ENCODE data around the gene CRLF3.

Gene CRLF3

DNA sequence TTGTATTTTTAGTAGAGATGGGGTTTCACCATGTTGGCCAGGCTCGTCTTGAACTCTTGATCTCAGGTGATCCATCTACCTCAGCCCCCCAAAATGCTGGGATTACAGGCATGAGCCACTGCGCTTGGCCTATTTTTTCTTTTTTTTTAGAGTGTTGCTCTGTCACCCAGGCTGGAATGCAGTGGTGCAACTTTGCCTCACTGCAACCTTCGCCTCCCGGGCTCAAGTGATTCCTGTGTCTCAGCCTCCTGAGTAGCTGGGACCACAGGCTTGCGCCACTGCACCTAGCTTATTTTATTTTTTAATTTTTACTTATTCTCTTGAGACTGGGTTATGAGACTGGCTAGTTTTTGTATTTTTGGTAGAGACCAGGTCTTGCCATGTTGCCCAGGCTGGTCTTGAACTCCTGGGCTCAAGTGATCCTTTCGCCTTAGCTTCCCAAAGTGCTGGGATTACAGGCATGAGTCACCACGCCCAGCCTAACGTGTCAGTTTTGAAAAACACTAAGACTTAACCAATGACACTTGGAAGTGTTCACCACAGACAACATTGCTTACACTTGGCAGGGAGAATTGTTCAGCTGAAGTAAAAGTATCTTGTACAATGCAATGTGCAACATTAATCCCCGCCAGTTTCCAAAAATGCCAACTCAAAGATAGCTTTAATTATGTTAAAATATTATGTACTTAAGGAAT lies 34.2 kb upstream of the CRLF3 start:
- Histone ChIP-seq H2AK5ac (ENCODE audit: low read depth, low read length) (no peak overlapping the region), H3K14ac (ENCODE audit: low read length) (no peak overlapping the region), H3K4ac (ENCODE audit: low read length) (no peak overlapping the region), H2BK12ac (ENCODE audit: low read length) (no peak overlapping the region), H2BK15ac (ENCODE audit: low read length) (no peak overlapping the region), H3K9me3 (replicated peaks in 1 of 2; ENCODE audit: control insufficient read depth in 2 of 2, insufficient read depth in 1 of 2, low read depth in 1 of 2, low read length in 2 of 2) (no peaks in the 10 kb centered on the region), H3K4me2 (ENCODE audit: insufficient read depth, low read length, poor library complexity, severe bottlenecking) (no peak overlapping the region), H4K91ac (ENCODE audit: low read depth, low read length, poor library complexity) (no peak overlapping the region), H3K27ac (replicated peaks; ENCODE audit: low read length) (no peak overlapping the region), H2BK120ac (ENCODE audit: low read depth, low read length) (no peak overlapping the region), H3K4me1 (ENCODE audit: control insufficient read depth in 2 of 2, insufficient read depth in 1 of 2, low read depth in 1 of 2, low read length in 2 of 2) (no peaks in the 10 kb centered on the region), H2AFZ (ENCODE audit: low read length) (no peak overlapping the region), H3K79me1 (ENCODE audit: low read depth, low read length) (no peaks in the 10 kb centered on the region), H4K8ac (ENCODE audit: low read depth, low read length) (no peak overlapping the region), H3K23ac (ENCODE audit: low read depth, low read length, poor library complexity) (no peak overlapping the region), H3K27me3 (ENCODE audit: control insufficient read depth in 3 of 3, insufficient read depth in 3 of 3, low read depth in 1 of 3, low read length in 3 of 3) (no peaks in the 10 kb centered on the region), H3K18ac (ENCODE audit: low read length) (no peak overlapping the region), H3K9ac (ENCODE audit: low read depth, low read length, poor library complexity) (no peak overlapping the region), H2BK5ac (ENCODE audit: low read length) (no peak overlapping the region), H3K36me3 (replicated peaks in 1 of 2; ENCODE audit: control insufficient read depth in 2 of 2, insufficient read depth in 2 of 2, low read length in 2 of 2) (peaks cover 15 to 94% of the 10 kb centered on the region in 2 donors), H3K4me3 (ENCODE audit: low read length in 2 of 2) (no peak overlapping the region)
- no peak for DNase-seq (ENCODE audit: low spot score)
- no CpG with 5 or more reads among the region's 9 CpGs for WGBS, 2 donors (ENCODE audit: extremely low coverage in 2 of 2, insufficient read length in 2 of 2, insufficient replicate concordance in 1 of 2)

GRCh38 chr17:30854146-30854545 lies 29.7 kb upstream of the CRLF3 start:
- H2AK5ac ChIP-seq (ENCODE audit: low read depth, low read length): no peak overlapping the region
- no peak overlapping the region for H2BK15ac ChIP-seq (ENCODE audit: low read length)
- no peaks in the 10 kb centered on the region for H3K9me3 ChIP-seq (replicated peaks in 1 of 2; ENCODE audit: control insufficient read depth in 2 of 2, insufficient read depth in 1 of 2, low read depth in 1 of 2, low read length in 2 of 2)
- H3K36me3 ChIP-seq (replicated peaks in 1 of 2; ENCODE audit: control insufficient read depth in 2 of 2, insufficient read depth in 2 of 2, low read length in 2 of 2): peaks cover 12 to 89% of the 10 kb centered on the region in 2 donors
- H2BK5ac ChIP-seq (ENCODE audit: low read length): no peak overlapping the region
- H2BK12ac ChIP-seq (ENCODE audit: low read length): no peak overlapping the region
- H3K18ac ChIP-seq (ENCODE audit: low read length): no peak overlapping the region
- H3K4me2 ChIP-seq (ENCODE audit: insufficient read depth, low read length, poor library complexity, severe bottlenecking): no peak overlapping the region
- no peak overlapping the region for H3K4me3 ChIP-seq (ENCODE audit: low read length in 2 of 2)
- H3K14ac ChIP-seq (ENCODE audit: low read length): no peak overlapping the region
- no peak overlapping the region for H3K9ac ChIP-seq (ENCODE audit: low read depth, low read length, poor library complexity)
- WGBS, 2 donors (ENCODE audit: extremely low coverage in 2 of 2, insufficient read length in 2 of 2, insufficient replicate concordance in 1 of 2): no CpG with 5 or more reads among the region's 3 CpGs
- no peak overlapping the region for H3K27ac ChIP-seq (replicated peaks; ENCODE audit: low read length)
- H3K27me3 ChIP-seq (ENCODE audit: control insufficient read depth in 3 of 3, insufficient read depth in 3 of 3, low read depth in 1 of 3, low read length in 3 of 3): no peaks in the 10 kb centered on the region
- H3K4me1 ChIP-seq (ENCODE audit: control insufficient read depth in 2 of 2, insufficient read depth in 1 of 2, low read depth in 1 of 2, low read length in 2 of 2): no peaks in the 10 kb centered on the region
- H4K8ac ChIP-seq (ENCODE audit: low read depth, low read length): no peak overlapping the region
- no peak for DNase-seq (ENCODE audit: low spot score)
- H3K23ac ChIP-seq (ENCODE audit: low read depth, low read length, poor library complexity): no peak overlapping the region
- no peaks in the 10 kb centered on the region for H3K79me1 ChIP-seq (ENCODE audit: low read depth, low read length)
- H2AFZ ChIP-seq (ENCODE audit: low read length): no peak overlapping the region
- H2BK120ac ChIP-seq (ENCODE audit: low read depth, low read length): no peak overlapping the region
- H3K4ac ChIP-seq (ENCODE audit: low read length): no peak overlapping the region
- H4K91ac ChIP-seq (ENCODE audit: low read depth, low read length, poor library complexity): no peak overlapping the region

DNA sequence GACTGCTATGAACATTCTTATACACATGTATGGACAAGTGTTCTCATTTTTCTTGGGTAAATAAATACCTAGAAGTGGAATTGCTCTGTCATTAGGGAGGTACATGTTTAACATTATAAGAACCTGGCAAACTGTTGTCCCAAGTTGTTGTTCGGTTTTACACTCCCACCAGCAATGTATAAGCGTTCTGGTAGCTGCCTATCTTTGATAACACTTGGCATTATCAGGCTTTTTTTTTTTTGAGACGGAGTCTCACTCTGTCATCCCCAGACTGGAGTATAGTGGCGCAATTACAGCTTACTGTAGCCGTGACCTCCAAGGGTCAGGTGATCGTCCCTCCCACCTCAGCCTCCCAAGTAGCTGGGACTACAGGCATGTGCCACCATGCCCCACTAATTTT lies 23.5 kb upstream of the CRLF3 start:
- no peak overlapping the region for H3K27ac ChIP-seq (replicated peaks; ENCODE audit: low read length)
- H3K9me3 ChIP-seq (replicated peaks in 1 of 2; ENCODE audit: control insufficient read depth in 2 of 2, insufficient read depth in 1 of 2, low read depth in 1 of 2, low read length in 2 of 2): no peaks in the 10 kb centered on the region
- no peak overlapping the region for H2AK5ac ChIP-seq (ENCODE audit: low read depth, low read length)
- no peaks in the 10 kb centered on the region for H3K4me1 ChIP-seq (ENCODE audit: control insufficient read depth in 2 of 2, insufficient read depth in 1 of 2, low read depth in 1 of 2, low read length in 2 of 2)
- H3K23ac ChIP-seq (ENCODE audit: low read depth, low read length, poor library complexity): no peak overlapping the region
- H3K36me3 ChIP-seq (replicated peaks in 1 of 2; ENCODE audit: control insufficient read depth in 2 of 2, insufficient read depth in 2 of 2, low read length in 2 of 2): peaks cover 7 to 84% of the 10 kb centered on the region in 2 donors
- DNase-seq (ENCODE audit: low spot score): no peak
- H4K91ac ChIP-seq (ENCODE audit: low read depth, low read length, poor library complexity): no peak overlapping the region
- no peak overlapping the region for H3K9ac ChIP-seq (ENCODE audit: low read depth, low read length, poor library complexity)
- H3K14ac ChIP-seq (ENCODE audit: low read length): no peak overlapping the region
- no peak overlapping the region for H4K8ac ChIP-seq (ENCODE audit: low read depth, low read length)
- no peaks in the 10 kb centered on the region for H3K27me3 ChIP-seq (ENCODE audit: control insufficient read depth in 3 of 3, insufficient read depth in 3 of 3, low read depth in 1 of 3, low read length in 3 of 3)
- H2BK12ac ChIP-seq (ENCODE audit: low read length): no peak overlapping the region
- no peak overlapping the region for H3K4me2 ChIP-seq (ENCODE audit: insufficient read depth, low read length, poor library complexity, severe bottlenecking)
- H3K18ac ChIP-seq (ENCODE audit: low read length): no peak overlapping the region
- no peak overlapping the region for H2BK120ac ChIP-seq (ENCODE audit: low read depth, low read length)
- H2AFZ ChIP-seq (ENCODE audit: low read length): no peak overlapping the region
- no CpG with 5 or more reads among the region's 6 CpGs for WGBS, 2 donors (ENCODE audit: extremely low coverage in 2 of 2, insufficient read length in 2 of 2, insufficient replicate concordance in 1 of 2)
- no peak overlapping the region for H2BK5ac ChIP-seq (ENCODE audit: low read length)
- no peaks in the 10 kb centered on the region for H3K79me1 ChIP-seq (ENCODE audit: low read depth, low read length)
- H2BK15ac ChIP-seq (ENCODE audit: low read length): no peak overlapping the region
- H3K4me3 ChIP-seq (ENCODE audit: low read length in 2 of 2): no peak overlapping the region
- no peak overlapping the region for H3K4ac ChIP-seq (ENCODE audit: low read length)

DNA sequence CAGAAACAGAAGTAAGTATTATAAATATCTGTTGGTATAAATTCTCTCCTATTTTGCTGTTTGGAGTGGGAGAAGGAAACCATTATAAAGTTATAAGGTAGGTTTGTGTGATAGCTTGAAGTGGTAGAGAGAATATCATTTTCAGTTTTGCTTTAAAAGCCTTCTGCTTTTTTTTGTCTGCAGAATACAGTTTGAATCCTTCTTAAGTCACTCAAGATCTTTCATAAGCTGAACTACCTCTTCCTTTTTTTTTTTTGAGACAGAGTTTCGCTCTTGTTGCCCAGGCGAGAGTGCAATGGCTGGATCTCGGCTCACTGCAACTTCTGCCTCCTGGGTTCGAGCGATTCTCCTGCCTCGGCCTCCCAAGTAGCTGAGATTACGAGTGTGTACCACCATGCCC lies 16.3 kb upstream of the CRLF3 start:
- H3K79me1 ChIP-seq (ENCODE audit: low read depth, low read length): no peaks in the 10 kb centered on the region
- no peaks in the 10 kb centered on the region for H3K27me3 ChIP-seq (ENCODE audit: control insufficient read depth in 3 of 3, insufficient read depth in 3 of 3, low read depth in 1 of 3, low read length in 3 of 3)

More for the DNA sequence above, 16.3 kb upstream of the CRLF3 start:
- H2BK5ac ChIP-seq (ENCODE audit: low read length): no peak overlapping the region
- H2BK120ac ChIP-seq (ENCODE audit: low read depth, low read length): no peak overlapping the region
- H4K91ac ChIP-seq (ENCODE audit: low read depth, low read length, poor library complexity): no peak overlapping the region
- peaks cover 13 to 95% of the 10 kb centered on the region in 2 donors for H3K36me3 ChIP-seq (replicated peaks in 1 of 2; ENCODE audit: control insufficient read depth in 2 of 2, insufficient read depth in 2 of 2, low read length in 2 of 2)
- H2AFZ ChIP-seq (ENCODE audit: low read length): no peak overlapping the region
- no peak for DNase-seq (ENCODE audit: low spot score)
- H4K8ac ChIP-seq (ENCODE audit: low read depth, low read length): no peak overlapping the region
- H2BK15ac ChIP-seq (ENCODE audit: low read length): no peak overlapping the region
- no peak overlapping the region for H3K4me3 ChIP-seq (ENCODE audit: low read length in 2 of 2)
- no peak overlapping the region for H2BK12ac ChIP-seq (ENCODE audit: low read length)
- H2AK5ac ChIP-seq (ENCODE audit: low read depth, low read length): no peak overlapping the region
- H3K18ac ChIP-seq (ENCODE audit: low read length): no peak overlapping the region
- H3K9me3 ChIP-seq (replicated peaks in 1 of 2; ENCODE audit: control insufficient read depth in 2 of 2, insufficient read depth in 1 of 2, low read depth in 1 of 2, low read length in 2 of 2): no peaks in the 10 kb centered on the region
- H3K4ac ChIP-seq (ENCODE audit: low read length): no peak overlapping the region
- H3K4me1 ChIP-seq (ENCODE audit: control insufficient read depth in 2 of 2, insufficient read depth in 1 of 2, low read depth in 1 of 2, low read length in 2 of 2): no peaks in the 10 kb centered on the region
- no peak overlapping the region for H3K23ac ChIP-seq (ENCODE audit: low read depth, low read length, poor library complexity)
- no peak overlapping the region for H3K27ac ChIP-seq (replicated peaks; ENCODE audit: low read length)
- H3K9ac ChIP-seq (ENCODE audit: low read depth, low read length, poor library complexity): no peak overlapping the region
- H3K14ac ChIP-seq (ENCODE audit: low read length): no peak overlapping the region
- no CpG with 5 or more reads among the region's 7 CpGs for WGBS, 2 donors (ENCODE audit: extremely low coverage in 2 of 2, insufficient read length in 2 of 2, insufficient replicate concordance in 1 of 2)
- H3K4me2 ChIP-seq (ENCODE audit: insufficient read depth, low read length, poor library complexity, severe bottlenecking): no peak overlapping the region

All from neuronal stem cell (in vitro differentiated cells).